Measurements from ENCODE around the gene INSC. TPM values are rescaled to one million over a fixed set of nuclear protein-coding genes. Genes with fewer than 3 reads are reported as not detected.

INSC gene
- total and polyA plus RNA-seq, 11 donors: 0.19 to 1.5 (median 0.43) TPM; not detected in 1

DNA sequence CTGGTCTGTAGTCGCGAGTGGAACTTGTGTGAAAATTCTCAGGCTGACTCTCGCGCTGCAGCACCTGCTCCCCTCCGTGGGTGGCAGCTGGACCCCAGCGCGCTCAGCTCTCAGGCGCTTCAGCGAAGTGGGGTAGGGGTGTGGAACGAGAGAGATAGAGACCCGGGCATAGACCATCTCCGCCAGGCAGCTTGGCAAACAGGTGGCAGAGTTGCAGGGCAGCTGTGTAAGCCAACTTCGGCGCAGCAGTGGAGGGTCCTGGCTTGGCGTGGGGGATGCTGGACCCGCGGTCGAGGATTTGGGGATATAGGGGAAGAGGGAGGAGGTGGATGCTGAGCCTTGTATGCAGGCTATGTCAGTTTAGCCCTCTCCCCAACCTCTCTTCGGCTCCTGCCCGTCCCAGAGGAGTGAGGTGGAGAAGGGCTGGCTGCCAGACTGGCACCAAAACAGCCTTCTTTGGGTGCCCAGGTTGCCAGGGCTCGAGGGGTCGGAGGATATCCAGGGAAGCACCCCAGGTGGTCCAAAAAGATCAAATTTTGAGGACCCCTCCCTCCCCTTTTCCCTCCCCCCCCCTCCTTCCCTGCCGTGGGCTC, 42.1 kb upstream of the INSC start:
- no peaks in the 10 kb centered on the region for H3K36me3 ChIP-seq
- TF ChIP-seq, protein P1, sequence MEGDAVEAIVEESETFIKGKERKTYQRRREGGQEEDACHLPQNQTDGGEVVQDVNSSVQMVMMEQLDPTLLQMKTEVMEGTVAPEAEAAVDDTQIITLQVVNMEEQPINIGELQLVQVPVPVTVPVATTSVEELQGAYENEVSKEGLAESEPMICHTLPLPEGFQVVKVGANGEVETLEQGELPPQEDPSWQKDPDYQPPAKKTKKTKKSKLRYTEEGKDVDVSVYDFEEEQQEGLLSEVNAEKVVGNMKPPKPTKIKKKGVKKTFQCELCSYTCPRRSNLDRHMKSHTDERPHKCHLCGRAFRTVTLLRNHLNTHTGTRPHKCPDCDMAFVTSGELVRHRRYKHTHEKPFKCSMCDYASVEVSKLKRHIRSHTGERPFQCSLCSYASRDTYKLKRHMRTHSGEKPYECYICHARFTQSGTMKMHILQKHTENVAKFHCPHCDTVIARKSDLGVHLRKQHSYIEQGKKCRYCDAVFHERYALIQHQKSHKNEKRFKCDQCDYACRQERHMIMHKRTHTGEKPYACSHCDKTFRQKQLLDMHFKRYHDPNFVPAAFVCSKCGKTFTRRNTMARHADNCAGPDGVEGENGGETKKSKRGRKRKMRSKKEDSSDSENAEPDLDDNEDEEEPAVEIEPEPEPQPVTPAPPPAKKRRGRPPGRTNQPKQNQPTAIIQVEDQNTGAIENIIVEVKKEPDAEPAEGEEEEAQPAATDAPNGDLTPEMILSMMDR (IDR thresholded peaks at IDR 0.05): no peak
- no peak for TF ChIP-seq POLR2A (IDR thresholded peaks at IDR 0.05)
- 69 to 84% (median 79%) methylated on average over 18 to 23 of the region's 23 CpGs for WGBS, 4 donors
- DNase-seq (no peak), ATAC-seq (no peak)
- intact Hi-C loops (cut with DNase I): loop anchor here in 6 of 10 donors (5.0 to 10.0 kb wide), 6 partner anchors 100 to 548 kb away; partner anchors contain the start of genes CALCA (in 3 of the 6) and PSMA1 (in 1 of the 6)
- H3K4me1 ChIP-seq: peaks cover 0 to 21% (median 13%) of the 10 kb centered on the region in 12 donors
- peaks cover 9 to 56% (median 33%) of the 10 kb centered on the region in 9 donors for H3K27me3 ChIP-seq
- H3K9me3 ChIP-seq: peaks cover 0 to 21% (median 0%) of the 10 kb centered on the region in 12 donors
- H3K4me3 ChIP-seq: no peak overlapping the region
- H3K27ac ChIP-seq: no peak overlapping the region

DNA sequence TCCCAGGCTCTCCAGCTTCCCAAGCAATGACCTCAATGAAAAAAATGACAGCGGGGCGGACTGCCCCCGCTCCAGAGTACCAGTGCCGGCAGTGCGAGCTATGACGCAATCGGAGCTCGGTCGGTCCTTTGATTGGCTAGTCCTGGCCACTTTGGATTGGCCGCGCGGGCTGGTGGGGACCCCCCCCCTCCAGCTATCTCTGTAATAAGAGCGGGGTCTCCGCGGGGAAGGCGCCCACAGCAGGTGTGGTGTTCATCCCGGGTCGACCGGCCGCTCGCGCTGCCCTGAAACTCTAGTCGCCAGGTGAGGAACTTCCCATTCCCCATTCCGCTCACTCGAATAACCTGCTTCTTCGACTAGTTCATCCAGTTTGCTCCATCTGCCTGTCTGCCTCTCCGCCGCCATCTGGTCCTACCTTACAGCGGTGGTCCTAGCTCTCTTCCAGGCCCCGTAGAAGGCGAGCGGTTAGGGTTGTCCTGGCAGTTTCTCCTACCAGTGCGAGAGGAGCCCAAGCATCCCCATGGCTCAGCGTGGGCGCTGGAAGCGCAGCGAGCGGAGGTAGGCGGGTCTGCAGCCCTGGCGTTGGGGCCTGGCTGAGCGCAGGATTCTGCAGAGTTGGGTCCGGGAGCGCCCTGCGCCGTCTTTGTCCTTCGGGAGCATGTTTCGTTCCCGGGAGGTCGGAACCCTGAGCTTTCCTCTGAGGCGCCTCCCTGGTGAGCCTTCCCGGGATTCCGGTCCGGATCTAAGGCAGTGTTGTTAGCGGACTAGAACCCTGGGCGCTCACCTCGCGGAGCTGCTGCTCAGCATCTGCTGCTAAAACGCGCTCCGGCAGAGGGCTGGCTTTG, 41.1 kb upstream of the INSC start, which contains the start of gene CALCB:
Gene CALCB, plus strand, starts transcription at position 233 of the 845 bp plus-strand sequence. CDS start 1,126 bp downstream, outside the sequence.
- Histone ChIP-seq H3K27ac (no peak within 1 kb of the TSS), H3K36me3 (no peaks in the 10 kb centered on the region), H3K9me3 (peaks cover 0 to 20% (median 0%) of the 10 kb centered on the region in 12 donors), H3K27me3 (peaks cover 9 to 56% (median 33%) of the 10 kb centered on the region in 9 donors), H3K4me3 (peak within 1 kb of the TSS; percentile 2 to 43 (median 33)), H3K4me1 (peaks cover 0 to 21% (median 13%) of the 10 kb centered on the region in 12 donors)
- WGBS, 4 donors: 1 to 2% (median 2%) methylated on average over 44 to 60 of the region's 60 CpGs
- intact Hi-C loops (cut with DNase I): loop anchor here in 8 of 10 donors (1.0 to 10.0 kb wide), 8 partner anchors 101 to 549 kb away; partner anchors contain the start of genes CALCA (in 3 of the 8) and PSMA1 (in 1 of the 8)
- peak in 2 of 4 donors; percentile 31 to 56 for ATAC-seq
- no peak for DNase-seq
- no peak for TF ChIP-seq POLR2A (IDR thresholded peaks at IDR 0.05)
- TF ChIP-seq, protein P1 (IDR thresholded peaks at IDR 0.05): no peak

DNA sequence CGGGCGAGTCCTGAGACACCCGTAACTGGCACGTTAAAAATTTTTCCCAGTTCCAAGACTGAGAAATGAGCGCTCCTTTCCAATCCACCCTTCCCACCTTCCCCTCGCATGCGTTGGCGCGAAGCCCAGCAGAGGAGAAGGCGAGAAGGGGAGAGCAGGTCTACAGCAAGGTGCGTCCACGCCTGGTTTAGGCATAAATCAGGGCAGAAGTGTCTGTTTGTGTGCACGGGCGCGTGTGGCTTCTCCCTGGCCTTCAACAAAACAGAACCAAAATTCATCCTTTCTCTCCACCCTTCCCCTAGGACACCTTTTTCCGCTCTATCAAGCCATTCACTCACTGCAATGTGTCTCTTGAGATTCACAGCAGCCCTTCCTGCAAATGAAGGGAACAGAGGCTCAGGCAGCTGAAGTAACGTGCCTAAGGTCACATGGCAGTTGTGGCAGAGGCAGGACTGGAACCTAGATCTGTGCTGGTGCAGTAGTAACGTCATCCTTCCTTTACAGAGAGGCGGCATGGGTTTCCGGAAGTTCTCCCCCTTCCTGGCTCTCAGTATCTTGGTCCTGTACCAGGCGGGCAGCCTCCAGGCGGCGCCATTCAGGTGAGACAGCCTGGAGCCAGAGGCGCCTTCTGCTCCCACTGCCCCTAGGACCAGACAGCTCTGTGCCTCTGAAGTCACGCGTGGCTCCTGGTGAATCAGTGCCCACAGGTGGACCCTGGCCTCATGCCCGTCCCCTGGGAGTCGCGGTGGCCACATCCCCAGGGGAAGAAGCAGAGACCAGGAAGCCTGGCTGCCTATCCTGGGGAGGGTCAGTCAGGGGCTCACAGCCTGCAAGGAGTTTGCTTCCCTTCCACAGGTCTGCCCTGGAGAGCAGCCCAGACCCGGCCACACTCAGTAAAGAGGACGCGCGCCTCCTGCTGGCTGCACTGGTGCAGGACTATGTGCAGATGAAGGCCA, 40.2 kb upstream of the INSC start:
- Histone ChIP-seq H3K4me1 (peaks cover 0 to 21% (median 13%) of the 10 kb centered on the region in 12 donors), H3K27ac (no peak overlapping the region), H3K36me3 (no peaks in the 10 kb centered on the region), H3K27me3 (peaks cover 9 to 56% (median 33%) of the 10 kb centered on the region in 9 donors), H3K4me3 (peak overlapping the region; percentile 2 to 43 (median 33)), H3K9me3 (peaks cover 0 to 11% (median 0%) of the 10 kb centered on the region in 12 donors)
- ATAC-seq (peak; percentile 90 to 95 (median 92)), DNase-seq (peak; percentile 69 to 89 (median 77))
- WGBS, 4 donors: 3 to 6% (median 5%) methylated on average over 26 to 33 of the region's 33 CpGs
- TF ChIP-seq, protein P1 (IDR thresholded peaks at IDR 0.05): peak; percentile 56 to 79 (median 66)
- no peak for TF ChIP-seq POLR2A (IDR thresholded peaks at IDR 0.05)
- intact Hi-C loops (cut with DNase I): loop anchor here (1.0 to 10.0 kb wide), 10 partner anchors 102 to 550 kb away; partner anchors contain the start of genes CALCA (in 5 of the 10) and PSMA1 (in 1 of the 10)

All from heart left ventricle (tissue), 16 donors.